Kidney (tissue), 14 donors: Measurements from ENCODE around the gene SETD4. TPM values are rescaled to one million over a fixed set of nuclear protein-coding genes. Genes with fewer than 3 reads are reported as not detected.

ENCODE experiments used
- DNase-seq, 5 donors: peaks; one replicate each; pipeline ENCODE4 v3.0.0-alpha.2; 2013 to 2020
- FAIRE-seq: peaks from 2 replicates; lab custom pipeline; 2012; peaks lifted over from hg19 to GRCh38; lab: Jason Lieb, UNC
- H3K27ac ChIP-seq, 2 donors: one replicate each; pipeline ENCODE4 v1.7.0; 2013; ENCODE audit warnings: low read depth in 2 of 2, low read length in 2 of 2, inconsistent platforms in 1 of 2
- H3K27me3 ChIP-seq: one replicate; pipeline ENCODE4 v1.7.1; 2013; ENCODE audit warnings: low read length, inconsistent platforms; ENCODE audit not compliant: control insufficient read depth, insufficient read depth
- H3K36me3 ChIP-seq, 3 donors: one replicate each; pipeline versions ENCODE4 v1.7.0 to v1.7.1; 2013; ENCODE audit warnings: low read length in 3 of 3, control low read depth in 1 of 3, inconsistent platforms in 1 of 3; ENCODE audit not compliant: insufficient read depth in 3 of 3, control insufficient read depth in 2 of 3
- H3K4me1 ChIP-seq, 3 donors: one replicate each; pipeline versions ENCODE4 v1.7.0 to v1.7.1; 2013; ENCODE audit warnings: low read length in 3 of 3, inconsistent platforms in 1 of 3, low read depth in 1 of 3; ENCODE audit not compliant: control insufficient read depth in 2 of 3, insufficient read depth in 2 of 3
- H3K4me3 ChIP-seq, 3 donors: one replicate each; pipeline versions ENCODE4 v1.7.0 to v1.8.1; 2013; ENCODE audit warnings: low read length in 3 of 3, control low read depth in 1 of 3, inconsistent platforms in 1 of 3
- H3K9ac ChIP-seq, 3 donors: one replicate each; pipeline versions ENCODE4 v1.7.0 to v1.7.1; 2013; ENCODE audit warnings: low read length in 3 of 3, control low read depth in 1 of 3, inconsistent platforms in 1 of 3
- H3K9me3 ChIP-seq, 3 donors: one replicate each; pipeline versions ENCODE4 v1.7.0 to v1.7.1; 2013; ENCODE audit warnings: low read length in 3 of 3, control low read depth in 1 of 3, inconsistent platforms in 1 of 3; ENCODE audit not compliant: control insufficient read depth in 2 of 3, insufficient read depth in 1 of 3
- intact Hi-C: fragments of 100-400 bp; cut with DNase I; formaldehyde crosslinking; loops from one replicate; pipeline ENCODE4 v1.11.1; 2022
- polyA plus RNA-seq: library from polyadenylated mRNA; stranded (reverse); fragments of 350-450 nt; fragmentation: Illumina TruSeq; extraction: RNeasy Lipid Tissue Mini Kit (QIAGEN cat#74804); gene quantifications from one replicate; pipeline ENCODE4 v1.2.3, GENCODE V29; 2014; ENCODE audit warnings: low read depth, low replicate concordance; ENCODE audit not compliant: insufficient read depth
- total RNA-seq: library from RNA; stranded (reverse); fragmentation: NEBNext Ultra II Directional; extraction: Animal tissue kit (Norgen Biotek cat#: 25700); gene quantifications from one replicate; pipeline ENCODE4 v1.2.1, GENCODE V29; 2021
- TF ChIP-seq, protein P1 (sequence below): IDR thresholded peaks from 3 replicates; pipeline ENCODE4 v1.5.1; 2012; ENCODE audit warnings: mild to moderate bottlenecking, moderate library complexity, borderline replicate concordance; ENCODE audit not compliant: insufficient read depth; ENCODE audit errors: extremely low read depth
- donor health status: control.
- donor health status: control.
- donor health status: control.
- donor health status: control.
- donor health status: control.
- donor health status: DM: yes; HTN: yes; CAD: no.
- donor health status: Normal renal cell carcinoma (clear cell type).

SETD4 gene
- total and polyA plus RNA-seq, 2 donors from 2014 or later: 14.2 to 22.5 TPM

DNA sequence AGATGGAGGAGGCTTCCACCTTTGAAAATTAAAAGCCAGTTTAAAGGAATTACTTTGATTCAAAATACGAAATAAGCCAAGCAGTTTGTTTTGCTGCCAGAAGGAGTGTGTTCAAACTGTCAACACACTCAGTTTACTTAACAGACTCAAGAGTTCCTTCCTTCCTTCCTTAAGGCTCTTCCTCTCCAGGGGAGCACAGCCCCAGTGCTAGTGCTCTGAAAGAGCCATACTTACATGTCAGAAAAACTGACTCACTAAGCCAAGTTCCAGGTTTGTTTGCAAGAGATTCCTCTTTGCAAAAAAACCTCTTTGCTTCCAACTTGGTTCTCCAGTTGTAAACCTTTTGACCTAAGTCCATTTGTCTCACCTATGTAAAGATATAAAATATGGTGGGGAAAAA, 14.3 kb downstream of the SETD4 start:
- Histone ChIP-seq H3K27me3 (no peaks in the 10 kb centered on the region), H3K4me1 (no peaks in the 10 kb centered on the region), H3K9me3 (no peaks in the 10 kb centered on the region), H3K27ac (no peak overlapping the region), H3K4me3 (no peak overlapping the region), H3K36me3 (peaks cover 13 to 44% (median 40%) of the 10 kb centered on the region in 3 donors), H3K9ac (no peak overlapping the region)
- FAIRE-seq (no peak), DNase-seq (no peak)
- TF ChIP-seq, protein P1, sequence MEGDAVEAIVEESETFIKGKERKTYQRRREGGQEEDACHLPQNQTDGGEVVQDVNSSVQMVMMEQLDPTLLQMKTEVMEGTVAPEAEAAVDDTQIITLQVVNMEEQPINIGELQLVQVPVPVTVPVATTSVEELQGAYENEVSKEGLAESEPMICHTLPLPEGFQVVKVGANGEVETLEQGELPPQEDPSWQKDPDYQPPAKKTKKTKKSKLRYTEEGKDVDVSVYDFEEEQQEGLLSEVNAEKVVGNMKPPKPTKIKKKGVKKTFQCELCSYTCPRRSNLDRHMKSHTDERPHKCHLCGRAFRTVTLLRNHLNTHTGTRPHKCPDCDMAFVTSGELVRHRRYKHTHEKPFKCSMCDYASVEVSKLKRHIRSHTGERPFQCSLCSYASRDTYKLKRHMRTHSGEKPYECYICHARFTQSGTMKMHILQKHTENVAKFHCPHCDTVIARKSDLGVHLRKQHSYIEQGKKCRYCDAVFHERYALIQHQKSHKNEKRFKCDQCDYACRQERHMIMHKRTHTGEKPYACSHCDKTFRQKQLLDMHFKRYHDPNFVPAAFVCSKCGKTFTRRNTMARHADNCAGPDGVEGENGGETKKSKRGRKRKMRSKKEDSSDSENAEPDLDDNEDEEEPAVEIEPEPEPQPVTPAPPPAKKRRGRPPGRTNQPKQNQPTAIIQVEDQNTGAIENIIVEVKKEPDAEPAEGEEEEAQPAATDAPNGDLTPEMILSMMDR: no peak
- intact Hi-C loops: no loop called here

DNA sequence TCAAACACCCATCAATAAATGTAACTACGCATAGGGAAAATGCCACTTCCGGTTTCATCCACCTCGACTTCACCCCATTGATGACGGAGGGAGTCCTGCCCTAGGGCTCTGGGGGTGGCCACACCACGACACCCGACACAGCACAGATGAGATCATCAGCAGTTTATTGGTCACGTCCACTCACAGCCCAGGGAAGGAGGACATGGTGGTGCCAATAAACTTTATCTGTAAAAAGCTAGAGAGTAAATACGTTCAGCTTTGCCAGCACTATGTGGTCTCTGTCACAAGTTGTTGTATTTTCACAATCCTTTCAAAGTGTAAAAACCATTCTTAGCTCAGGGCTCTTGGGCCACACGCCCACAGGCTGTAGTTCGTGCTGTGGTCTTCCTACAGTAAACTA, 16.3 kb downstream of the SETD4 start:
- no peaks in the 10 kb centered on the region for H3K27me3 ChIP-seq
- DNase-seq (no peak), FAIRE-seq (no peak)
- H3K27ac ChIP-seq: no peak overlapping the region
- no peaks in the 10 kb centered on the region for H3K4me1 ChIP-seq
- no peak overlapping the region for H3K4me3 ChIP-seq
- no peaks in the 10 kb centered on the region for H3K9me3 ChIP-seq
- no peak overlapping the region for H3K9ac ChIP-seq
- TF ChIP-seq, protein P1: no peak
- intact Hi-C loops: no loop called here
- peaks cover 13 to 37% (median 35%) of the 10 kb centered on the region in 3 donors for H3K36me3 ChIP-seq

DNA sequence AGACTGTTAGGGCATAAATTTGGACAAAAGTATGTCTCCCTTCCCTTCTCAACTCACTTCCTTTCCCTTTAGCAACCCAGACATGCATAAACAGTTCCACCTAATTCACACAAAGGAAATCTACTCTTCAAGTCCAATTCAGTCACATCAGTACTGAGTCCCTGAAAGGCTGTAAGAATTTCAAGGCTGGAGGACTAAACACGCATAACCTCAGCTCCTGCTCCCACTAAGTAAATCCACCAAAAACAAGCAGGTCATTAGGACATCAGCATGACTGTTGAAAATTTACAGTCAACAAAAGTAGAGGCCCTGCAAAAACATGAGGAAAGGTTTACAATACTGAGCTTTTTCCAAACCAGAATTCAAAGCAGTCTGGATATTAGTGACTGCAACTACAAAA, 18.4 kb downstream of the SETD4 start:
- TF ChIP-seq, protein P1: no peak
- Histone ChIP-seq H3K36me3 (peaks cover 10 to 37% (median 35%) of the 10 kb centered on the region in 3 donors), H3K9me3 (no peaks in the 10 kb centered on the region), H3K27ac (no peak overlapping the region), H3K4me1 (no peaks in the 10 kb centered on the region), H3K9ac (no peak overlapping the region), H3K4me3 (no peak overlapping the region), H3K27me3 (no peaks in the 10 kb centered on the region)
- FAIRE-seq: no peak
- intact Hi-C loops: no loop called here
- DNase-seq: no peak

DNA sequence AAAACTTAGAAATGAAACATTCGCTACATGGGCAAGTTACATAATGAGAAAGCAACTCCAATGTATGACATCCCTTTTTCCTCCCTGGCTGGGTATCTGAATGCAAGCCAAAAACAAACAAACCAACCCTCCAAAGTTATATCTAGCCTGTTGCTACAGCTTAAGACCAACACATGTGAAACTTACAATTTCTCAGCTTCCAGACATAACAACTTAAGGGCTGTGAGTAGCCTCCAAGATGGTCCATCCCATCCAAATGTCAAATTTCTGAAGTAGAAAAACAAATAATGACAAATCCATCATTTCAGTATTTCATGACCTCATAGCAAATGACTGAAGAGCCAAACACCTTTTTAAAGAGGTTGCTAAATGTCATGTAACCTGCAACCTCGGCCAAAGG, 19.9 kb downstream of the SETD4 start:
- Histone ChIP-seq H3K4me3 (no peak overlapping the region), H3K9ac (no peak overlapping the region), H3K27ac (no peak overlapping the region), H3K27me3 (no peaks in the 10 kb centered on the region), H3K9me3 (no peaks in the 10 kb centered on the region), H3K36me3 (peaks cover 12 to 33% (median 26%) of the 10 kb centered on the region in 3 donors), H3K4me1 (peaks cover 0 to 4% (median 3%) of the 10 kb centered on the region in 3 donors)
- TF ChIP-seq, protein P1: no peak
- FAIRE-seq (no peak), DNase-seq (no peak)
- intact Hi-C loops: no loop called here
